GM19395 (cell line): ENCODE data around the gene BEST1.

Experiments used
- ATAC-seq: cut with Tn5 transposase; IDR thresholded peaks from one replicate; pipeline ENCODE4 v1.9.1; 2021; ENCODE audit warnings: mild to moderate bottlenecking, moderate library complexity; ENCODE audit not compliant: unreplicated experiment

The BEST1 gene

GRCh38 chr11:61950035-61950547 lies at the start of gene BEST1:
Gene BEST1, plus strand, starts transcription at chr11:61950351. Its CDS starts 1,456 bp downstream, at chr11:61951807.
- ATAC-seq = no peak

GRCh38 chr11:61901397-61901796 lies 48.8 kb upstream of the BEST1 start:
- no peak for ATAC-seq

- ATAC-seq = no peak
Observed at GRCh38 chr11:61902313-61902712, 47.8 kb upstream of the BEST1 start.

DNA sequence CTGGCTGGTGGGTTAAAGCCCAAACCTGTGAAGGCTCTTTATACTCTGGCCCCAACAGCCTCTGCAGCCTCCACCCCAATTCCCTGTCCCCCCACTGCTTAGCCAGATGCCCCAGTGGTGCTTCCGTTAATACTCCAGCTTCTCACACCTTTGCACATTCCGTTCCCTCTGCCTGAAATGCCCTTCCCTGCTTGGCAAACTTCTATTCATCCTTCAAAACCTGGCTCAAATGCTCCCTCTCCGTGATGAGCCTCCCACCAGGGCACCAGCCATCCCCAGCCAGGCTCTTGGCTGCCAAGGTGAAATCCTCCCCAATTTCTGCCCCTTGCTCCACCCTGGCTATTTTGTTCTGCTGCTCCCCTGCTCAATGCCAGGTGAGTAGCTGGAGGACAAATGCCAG lies 46.3 kb upstream of the BEST1 start:
- no peak for ATAC-seq

- ATAC-seq = no peak
Observed at GRCh38 chr11:61904539-61905048, 45.6 kb upstream of the BEST1 start.

GRCh38 chr11:61905067-61905696 lies 45.0 kb upstream of the BEST1 start:
- ATAC-seq = no peak

DNA sequence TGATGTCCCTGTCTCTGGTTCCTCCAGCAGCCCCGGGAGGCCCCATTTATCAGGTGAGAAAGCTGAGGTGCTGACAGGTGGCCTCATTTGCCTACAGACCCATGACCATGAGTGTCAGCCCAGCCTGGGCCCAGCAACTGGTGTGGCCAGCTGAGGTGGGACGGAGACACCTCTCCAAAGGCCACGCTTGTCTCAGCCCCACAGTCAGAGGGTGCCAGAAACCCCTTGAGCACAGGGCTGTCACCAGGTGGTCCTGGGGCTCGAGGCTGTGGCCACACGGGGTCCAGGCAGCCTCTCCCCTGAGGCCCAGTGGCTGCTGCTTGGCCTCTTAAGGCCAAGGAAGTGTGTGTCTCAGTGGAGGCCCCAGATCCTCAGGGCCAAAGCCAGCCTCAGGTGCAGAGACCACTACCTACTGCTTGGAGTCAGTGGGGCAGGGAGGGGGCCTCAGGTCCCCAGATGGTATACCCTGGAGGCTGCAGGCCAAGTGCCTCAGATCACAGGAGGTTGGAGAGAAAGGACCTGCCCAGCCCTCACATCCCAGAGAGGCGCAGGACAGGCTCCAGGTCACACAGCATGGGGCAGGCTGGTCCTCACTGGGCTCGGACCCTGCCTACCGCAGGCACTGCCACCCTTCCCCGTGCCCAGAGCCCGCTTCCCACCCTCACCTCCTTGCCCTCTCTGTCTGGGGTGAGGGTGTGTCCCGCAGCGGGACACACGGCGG lies 44.2 kb upstream of the BEST1 start:
- no peak for ATAC-seq

GRCh38 chr11:61906522-61906909 lies 43.6 kb upstream of the BEST1 start:
- no peak for ATAC-seq

- no peak for ATAC-seq
Observed at GRCh38 chr11:61907282-61907681, 42.9 kb upstream of the BEST1 start.

DNA sequence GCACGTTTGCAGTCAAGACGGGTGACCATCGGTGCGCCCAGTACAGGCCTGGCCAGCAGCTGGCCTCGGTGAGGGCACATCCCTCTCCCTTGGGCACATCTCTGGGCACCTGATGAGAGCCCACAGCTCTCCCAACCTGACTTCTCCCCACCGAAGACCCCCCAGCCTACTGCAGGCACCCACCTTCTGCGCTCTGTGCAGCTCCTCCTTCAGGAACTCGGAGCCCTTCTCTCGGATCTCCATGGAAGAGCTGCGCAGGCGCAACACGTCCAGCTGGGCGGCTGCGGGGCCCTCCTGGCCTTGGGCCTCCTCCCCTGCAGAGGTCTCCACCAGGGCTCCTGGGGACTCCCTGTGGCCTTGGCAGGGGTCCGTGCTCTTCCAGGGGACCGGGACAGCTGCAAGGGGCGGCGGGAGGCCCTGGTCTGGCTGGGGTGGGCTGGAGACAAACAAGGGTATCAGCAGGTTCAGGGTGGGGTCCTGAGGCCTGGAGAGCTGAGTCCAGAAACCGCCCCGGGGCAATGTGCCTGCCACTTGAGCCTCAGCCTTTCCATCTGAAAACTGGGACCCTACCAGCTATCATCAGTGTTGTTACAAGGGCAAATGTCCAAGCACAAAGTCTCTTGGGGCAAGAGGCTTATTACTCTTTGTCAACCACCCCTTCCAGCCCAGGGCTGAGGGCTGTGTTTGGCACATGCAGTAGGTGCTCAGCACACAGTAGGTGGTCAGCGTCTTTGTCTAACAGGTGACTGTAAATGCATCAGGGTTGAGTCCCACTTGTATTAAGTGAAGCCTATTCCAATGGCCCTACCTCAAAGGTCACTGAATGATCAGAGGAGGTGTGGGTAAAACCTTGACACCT lies 42.1 kb upstream of the BEST1 start:
- no peak for ATAC-seq

DNA sequence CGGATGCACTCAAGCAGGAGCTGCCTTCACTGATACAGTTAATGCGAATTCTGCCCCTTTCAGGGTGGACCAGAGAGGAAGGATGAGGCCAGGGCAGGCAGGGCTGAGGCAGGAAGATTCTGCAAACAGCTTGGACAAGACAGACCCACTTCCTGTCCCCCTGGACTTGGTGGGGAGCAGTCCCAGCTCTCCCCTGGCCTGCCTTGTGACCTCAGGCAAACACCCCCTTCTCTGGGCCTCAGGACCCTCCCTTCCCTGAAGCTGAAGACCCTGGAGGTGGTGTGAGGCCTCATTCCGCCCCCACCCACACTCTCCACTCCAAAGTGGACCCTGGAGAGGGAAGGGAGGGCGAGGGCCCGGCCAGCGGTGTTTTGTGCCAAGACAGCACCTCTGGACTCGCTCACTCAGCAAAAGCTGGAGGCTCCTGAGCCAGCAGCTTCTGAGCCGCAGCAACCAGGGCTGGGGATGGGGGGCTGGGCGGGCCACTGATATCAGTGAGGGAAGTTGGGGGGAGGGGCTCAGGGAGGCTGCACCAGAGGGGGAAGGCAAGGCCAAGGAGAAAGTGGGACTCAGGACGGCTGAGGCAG lies 41.3 kb upstream of the BEST1 start:
- no peak for ATAC-seq

DNA sequence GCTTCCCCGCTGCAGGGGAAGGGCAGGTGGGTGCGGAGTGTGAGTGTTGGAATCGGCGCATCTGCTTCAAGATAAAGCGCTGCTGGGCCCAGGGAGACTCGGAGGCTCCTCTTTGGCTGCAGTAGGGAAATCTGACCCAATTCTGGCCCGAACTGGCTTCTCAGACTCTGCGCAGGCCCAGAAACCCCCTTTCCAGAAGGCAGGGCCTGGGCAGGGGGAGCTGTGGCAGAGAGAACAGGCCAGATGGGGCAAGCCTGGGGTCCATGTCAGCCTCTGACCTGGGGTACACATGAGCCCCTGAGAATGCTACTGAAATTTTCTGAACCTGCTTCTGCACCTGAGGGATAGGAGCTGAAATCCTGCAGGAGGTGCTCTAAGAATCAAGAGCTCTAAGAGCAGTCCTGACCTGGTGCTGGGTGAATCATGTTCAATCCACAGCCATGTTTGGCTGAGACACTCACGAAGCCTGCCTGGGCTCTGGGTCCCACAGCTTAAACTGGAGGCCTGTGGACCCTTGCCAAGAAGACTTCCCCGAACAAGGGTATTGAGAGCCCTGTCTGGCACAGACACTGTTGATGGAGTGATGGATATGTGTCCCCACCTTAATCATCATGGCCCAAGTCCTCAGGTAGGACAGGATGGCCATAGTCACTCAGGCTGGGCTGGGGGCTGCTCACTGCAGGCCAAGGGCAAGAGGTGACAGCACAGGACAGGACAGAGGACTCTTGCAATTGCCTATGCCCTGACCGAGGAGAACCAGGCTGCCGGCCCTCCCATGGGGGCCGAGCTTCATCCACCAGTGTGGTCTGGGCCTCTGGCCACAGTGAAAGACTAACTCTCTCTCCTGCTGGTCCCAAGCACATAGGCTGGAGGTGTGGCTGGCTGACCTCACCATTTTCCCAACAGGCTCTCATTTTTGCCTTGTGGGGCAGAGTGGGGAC lies 39.7 kb upstream of the BEST1 start:
- no peak for ATAC-seq

GRCh38 chr11:61911128-61911700 lies 38.9 kb upstream of the BEST1 start:
- ATAC-seq = no peak

- ATAC-seq = no peak
Observed at GRCh38 chr11:61911701-61912529, 38.2 kb upstream of the BEST1 start.

DNA sequence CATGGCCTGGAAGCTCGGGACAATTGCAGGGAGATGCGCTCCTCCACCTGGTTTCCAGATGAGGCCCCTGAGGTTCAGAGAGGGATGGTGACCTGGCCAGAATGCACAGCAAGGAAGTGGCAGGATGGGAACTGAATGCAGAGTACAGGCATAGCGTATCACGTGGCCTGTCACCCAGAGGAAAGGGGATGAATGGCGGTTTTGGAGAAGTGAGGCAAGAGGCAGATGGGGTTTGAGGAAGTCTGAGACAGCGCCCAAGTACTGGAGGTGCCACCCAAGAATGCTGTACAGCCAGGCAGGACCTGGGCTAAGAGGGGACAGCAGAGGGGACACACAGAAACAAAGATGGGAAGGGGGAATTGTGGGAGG lies 37.6 kb upstream of the BEST1 start:
- ATAC-seq = no peak

DNA sequence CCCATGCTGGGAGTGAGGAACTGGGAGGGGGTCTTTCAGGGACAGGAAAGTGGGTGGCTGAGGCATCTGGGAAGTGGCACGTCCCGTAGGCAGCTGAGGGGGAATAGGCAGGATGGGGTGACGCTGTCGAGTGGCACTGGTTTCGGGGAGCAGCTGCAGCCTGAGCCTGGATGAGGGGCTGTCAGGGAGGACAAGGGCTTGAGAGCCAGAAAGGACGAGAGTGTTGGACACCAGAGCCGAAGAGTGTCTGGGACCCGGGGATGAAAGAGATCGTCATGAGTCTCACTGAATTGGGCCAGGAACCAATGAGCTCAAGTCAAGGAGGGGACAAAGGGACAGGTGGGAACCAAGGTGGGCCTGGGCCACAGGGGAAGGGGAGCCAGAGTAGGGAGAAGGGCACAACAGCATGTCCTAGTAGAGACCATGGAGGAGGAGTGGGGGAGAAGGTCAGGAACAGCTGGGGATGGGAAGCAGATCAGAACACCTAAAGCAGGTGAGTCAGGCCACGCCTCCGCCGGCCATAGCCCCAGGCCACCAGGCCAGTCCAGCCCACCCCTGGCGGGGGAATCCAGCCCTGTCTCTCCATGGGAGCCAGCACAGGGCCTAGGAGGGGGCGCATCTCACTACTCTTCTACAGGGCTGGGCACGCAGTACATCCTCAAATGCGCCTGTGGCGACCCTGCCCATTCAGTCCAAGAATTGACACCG lies 37.0 kb upstream of the BEST1 start:
- ATAC-seq = no peak

- ATAC-seq = no peak
Observed at GRCh38 chr11:61913699-61914395, 36.3 kb upstream of the BEST1 start.
